ENCODE results near the gene DQX1. TPM values are rescaled to one million over a fixed set of nuclear protein-coding genes. Genes with fewer than 3 reads are reported as not detected.
"Not testable (repeated sequence)": the region's sequence is repeated elsewhere in the genome, so short reads cannot be mapped to it uniquely, and the experiment has no call there.

DQX1 gene
- total and polyA plus RNA-seq, 4 donors = 0.12 to 0.34 (median 0.17) TPM; not detected in 1

GRCh38 chr2:74562126-74562775 lies 36.2 kb upstream of the DQX1 start:
- Histone ChIP-seq H3K27ac (ENCODE audit: low read depth in 1 of 2, low read length in 1 of 2) (no peak overlapping the region), H3K27me3 (ENCODE audit: control insufficient read depth in 3 of 3, insufficient read depth in 3 of 3, low read length in 2 of 3) (peaks cover 0 to 25% (median 13%) of the 10 kb centered on the region in 3 donors), H3K4me1 (ENCODE audit: control insufficient read depth in 5 of 5, insufficient read depth in 5 of 5, low read length in 5 of 5) (no peaks in the 10 kb centered on the region), H3K9ac (ENCODE audit: insufficient read depth in 1 of 2, low read length in 2 of 2) (no peak overlapping the region), H3K36me3 (ENCODE audit: control insufficient read depth in 4 of 4, insufficient read depth in 4 of 4, low read length in 4 of 4) (no peaks in the 10 kb centered on the region), H3K9me3 (ENCODE audit: control insufficient read depth in 4 of 4, insufficient read depth in 3 of 4, low read length in 3 of 4) (no peaks in the 10 kb centered on the region), H3K4me3 (no peak overlapping the region)
- DNase-seq (no peak), ATAC-seq (ENCODE audit: insufficient read depth, low FRiP score) (no peak)
- 79 to 85% methylated on average over 7 of the region's 7 CpGs for WGBS, 2 donors
- TF ChIP-seq, protein P1, sequence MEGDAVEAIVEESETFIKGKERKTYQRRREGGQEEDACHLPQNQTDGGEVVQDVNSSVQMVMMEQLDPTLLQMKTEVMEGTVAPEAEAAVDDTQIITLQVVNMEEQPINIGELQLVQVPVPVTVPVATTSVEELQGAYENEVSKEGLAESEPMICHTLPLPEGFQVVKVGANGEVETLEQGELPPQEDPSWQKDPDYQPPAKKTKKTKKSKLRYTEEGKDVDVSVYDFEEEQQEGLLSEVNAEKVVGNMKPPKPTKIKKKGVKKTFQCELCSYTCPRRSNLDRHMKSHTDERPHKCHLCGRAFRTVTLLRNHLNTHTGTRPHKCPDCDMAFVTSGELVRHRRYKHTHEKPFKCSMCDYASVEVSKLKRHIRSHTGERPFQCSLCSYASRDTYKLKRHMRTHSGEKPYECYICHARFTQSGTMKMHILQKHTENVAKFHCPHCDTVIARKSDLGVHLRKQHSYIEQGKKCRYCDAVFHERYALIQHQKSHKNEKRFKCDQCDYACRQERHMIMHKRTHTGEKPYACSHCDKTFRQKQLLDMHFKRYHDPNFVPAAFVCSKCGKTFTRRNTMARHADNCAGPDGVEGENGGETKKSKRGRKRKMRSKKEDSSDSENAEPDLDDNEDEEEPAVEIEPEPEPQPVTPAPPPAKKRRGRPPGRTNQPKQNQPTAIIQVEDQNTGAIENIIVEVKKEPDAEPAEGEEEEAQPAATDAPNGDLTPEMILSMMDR (IDR thresholded peaks at IDR 0.05; ENCODE audit: control extremely low read depth, extremely low read depth) = no peak

- 98 to 100% methylated on average over 1 of the region's 1 CpG for WGBS, 2 donors
- not testable (repeated sequence) for DNase-seq; H3K9ac ChIP-seq (ENCODE audit: insufficient read depth in 1 of 2, low read length in 2 of 2); H3K4me1 ChIP-seq (ENCODE audit: control insufficient read depth in 5 of 5, insufficient read depth in 5 of 5, low read length in 5 of 5); H3K9me3 ChIP-seq (ENCODE audit: control insufficient read depth in 4 of 4, insufficient read depth in 3 of 4, low read length in 3 of 4); H3K4me3 ChIP-seq; H3K36me3 ChIP-seq (ENCODE audit: control insufficient read depth in 4 of 4, insufficient read depth in 4 of 4, low read length in 4 of 4); ATAC-seq (ENCODE audit: insufficient read depth, low FRiP score); H3K27ac ChIP-seq (ENCODE audit: low read depth in 1 of 2, low read length in 1 of 2)
- peaks cover 0 to 25% (median 13%) of the 10 kb centered on the region in 3 donors for H3K27me3 ChIP-seq (ENCODE audit: control insufficient read depth in 3 of 3, insufficient read depth in 3 of 3, low read length in 2 of 3)
These were observed 35.0 kb upstream of the DQX1 start for GRCh38 chr2:74561022-74561421.

DNA sequence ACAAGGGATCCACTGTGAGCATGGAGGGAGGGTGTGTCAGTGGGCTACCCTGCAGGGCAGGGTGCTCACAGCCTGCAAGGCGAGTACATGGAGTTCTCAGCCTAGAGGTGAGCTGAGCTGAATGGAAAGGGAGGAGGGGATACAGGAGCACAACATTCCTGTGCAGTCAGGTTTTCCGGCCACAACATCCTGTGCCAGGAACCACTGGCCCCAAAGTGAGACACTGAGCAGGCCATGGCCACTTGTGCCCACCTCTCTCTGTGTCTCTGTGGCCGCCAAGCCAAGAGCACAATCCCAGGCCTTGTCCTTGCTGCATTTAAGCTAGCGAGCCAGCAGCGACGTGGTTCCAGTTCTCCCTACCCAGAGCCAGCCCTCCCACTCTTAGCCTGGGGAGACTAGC lies 34.6 kb upstream of the DQX1 start:
- Histone ChIP-seq H3K9me3 (ENCODE audit: control insufficient read depth in 4 of 4, insufficient read depth in 3 of 4, low read length in 3 of 4) (no peaks in the 10 kb centered on the region), H3K9ac (ENCODE audit: insufficient read depth in 1 of 2, low read length in 2 of 2) (no peak overlapping the region), H3K4me1 (ENCODE audit: control insufficient read depth in 5 of 5, insufficient read depth in 5 of 5, low read length in 5 of 5) (peaks cover 0 to 3% (median 0%) of the 10 kb centered on the region in 5 donors), H3K36me3 (ENCODE audit: control insufficient read depth in 4 of 4, insufficient read depth in 4 of 4, low read length in 4 of 4) (peaks cover 0 to 7% (median 0%) of the 10 kb centered on the region in 4 donors), H3K27me3 (ENCODE audit: control insufficient read depth in 3 of 3, insufficient read depth in 3 of 3, low read length in 2 of 3) (peaks cover 0 to 25% (median 13%) of the 10 kb centered on the region in 3 donors), H3K4me3 (no peak overlapping the region), H3K27ac (ENCODE audit: low read depth in 1 of 2, low read length in 1 of 2) (no peak overlapping the region)
- WGBS, 2 donors = 65 to 66% methylated on average over 6 of the region's 6 CpGs
- DNase-seq (no peak), ATAC-seq (ENCODE audit: insufficient read depth, low FRiP score) (no peak)
- TF ChIP-seq, protein P1 (IDR thresholded peaks at IDR 0.05; ENCODE audit: control extremely low read depth, extremely low read depth) = no peak

GRCh38 chr2:74559912-74560311 lies 33.9 kb upstream of the DQX1 start:
- Histone ChIP-seq H3K4me3 (no peak overlapping the region), H3K9me3 (ENCODE audit: control insufficient read depth in 4 of 4, insufficient read depth in 3 of 4, low read length in 3 of 4) (no peaks in the 10 kb centered on the region), H3K27me3 (ENCODE audit: control insufficient read depth in 3 of 3, insufficient read depth in 3 of 3, low read length in 2 of 3) (peaks cover 0 to 25% (median 13%) of the 10 kb centered on the region in 3 donors), H3K27ac (ENCODE audit: low read depth in 1 of 2, low read length in 1 of 2) (no peak overlapping the region), H3K9ac (ENCODE audit: insufficient read depth in 1 of 2, low read length in 2 of 2) (no peak overlapping the region), H3K36me3 (ENCODE audit: control insufficient read depth in 4 of 4, insufficient read depth in 4 of 4, low read length in 4 of 4) (peaks cover 0 to 7% (median 0%) of the 10 kb centered on the region in 4 donors), H3K4me1 (ENCODE audit: control insufficient read depth in 5 of 5, insufficient read depth in 5 of 5, low read length in 5 of 5) (peaks cover 0 to 5% (median 0%) of the 10 kb centered on the region in 5 donors)
- 46 to 68% methylated on average over 5 of the region's 5 CpGs for WGBS, 2 donors
- TF ChIP-seq, protein P1 (IDR thresholded peaks at IDR 0.05; ENCODE audit: control extremely low read depth, extremely low read depth) = no peak
- DNase-seq (no peak), ATAC-seq (ENCODE audit: insufficient read depth, low FRiP score) (no peak)

Data from lung (tissue), 12 donors.